BE2C (cell line): Measurements from ENCODE around the gene THSD7A.

Experiments used
- DNase-seq: peaks from one replicate; pipeline ENCODE4 v3.0.0-alpha.2; 2020
- H3K27me3 ChIP-seq: fragments of 250-450 bp; sonication (Bioruptor Pico); 2 replicates; pipeline ENCODE4 v1.5.1; 2020; ENCODE audit warnings: mild to moderate bottlenecking
- H3K36me3 ChIP-seq: fragments of 250-450 bp; sonication (Bioruptor Pico); 2 replicates; pipeline ENCODE4 v1.5.1; 2020; ENCODE audit warnings: mild to moderate bottlenecking
- H3K4me1 ChIP-seq: fragments of 250-450 bp; sonication (Bioruptor Pico); 2 replicates; pipeline ENCODE4 v1.5.1; 2020
- H3K4me3 ChIP-seq: 2 replicates; pipeline ENCODE4 v1.5.1; 2011; ENCODE audit warnings: low read depth, low read length
- H3K9me3 ChIP-seq: fragments of 250-450 bp; sonication (Bioruptor Pico); 2 replicates; pipeline ENCODE4 v1.5.1; 2020
- TF ChIP-seq, protein P1 (sequence below): IDR thresholded peaks from 2 replicates; pipeline ENCODE4 v1.5.1; 2012; ENCODE audit warnings: mild to moderate bottlenecking, low read depth, low read length

Gene THSD7A

DNA sequence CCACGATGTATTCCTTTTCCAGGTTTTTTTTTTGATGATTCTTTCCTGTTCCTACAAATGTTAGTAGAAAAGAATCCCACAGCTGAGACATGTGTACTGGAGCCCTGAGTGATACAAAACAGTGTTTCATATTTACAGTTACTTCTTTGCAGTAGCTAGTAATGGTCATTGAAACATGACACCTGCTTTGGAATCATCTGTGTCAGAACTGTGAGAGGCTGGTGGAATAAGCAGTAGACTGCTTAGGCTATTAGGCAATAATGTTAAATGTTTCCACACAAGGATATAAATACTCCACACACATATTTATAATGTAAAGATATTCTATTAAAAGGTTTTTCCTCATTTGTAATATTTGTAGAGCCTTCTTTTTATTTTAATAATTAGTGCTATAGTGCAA lies 394.0 kb downstream of the THSD7A start:
- Histone ChIP-seq H3K4me3 (no peak overlapping the region), H3K27me3 (no peaks in the 10 kb centered on the region), H3K4me1 (peaks cover 3% of the 10 kb centered on the region; the same call in 1 of the 2 replicates), H3K36me3 (no peaks in the 10 kb centered on the region; the same call in 1 of the 2 replicates), H3K9me3 (no peaks in the 10 kb centered on the region)
- TF ChIP-seq, protein P1, sequence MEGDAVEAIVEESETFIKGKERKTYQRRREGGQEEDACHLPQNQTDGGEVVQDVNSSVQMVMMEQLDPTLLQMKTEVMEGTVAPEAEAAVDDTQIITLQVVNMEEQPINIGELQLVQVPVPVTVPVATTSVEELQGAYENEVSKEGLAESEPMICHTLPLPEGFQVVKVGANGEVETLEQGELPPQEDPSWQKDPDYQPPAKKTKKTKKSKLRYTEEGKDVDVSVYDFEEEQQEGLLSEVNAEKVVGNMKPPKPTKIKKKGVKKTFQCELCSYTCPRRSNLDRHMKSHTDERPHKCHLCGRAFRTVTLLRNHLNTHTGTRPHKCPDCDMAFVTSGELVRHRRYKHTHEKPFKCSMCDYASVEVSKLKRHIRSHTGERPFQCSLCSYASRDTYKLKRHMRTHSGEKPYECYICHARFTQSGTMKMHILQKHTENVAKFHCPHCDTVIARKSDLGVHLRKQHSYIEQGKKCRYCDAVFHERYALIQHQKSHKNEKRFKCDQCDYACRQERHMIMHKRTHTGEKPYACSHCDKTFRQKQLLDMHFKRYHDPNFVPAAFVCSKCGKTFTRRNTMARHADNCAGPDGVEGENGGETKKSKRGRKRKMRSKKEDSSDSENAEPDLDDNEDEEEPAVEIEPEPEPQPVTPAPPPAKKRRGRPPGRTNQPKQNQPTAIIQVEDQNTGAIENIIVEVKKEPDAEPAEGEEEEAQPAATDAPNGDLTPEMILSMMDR, result no peak
- DNase-seq, result no peak

DNA sequence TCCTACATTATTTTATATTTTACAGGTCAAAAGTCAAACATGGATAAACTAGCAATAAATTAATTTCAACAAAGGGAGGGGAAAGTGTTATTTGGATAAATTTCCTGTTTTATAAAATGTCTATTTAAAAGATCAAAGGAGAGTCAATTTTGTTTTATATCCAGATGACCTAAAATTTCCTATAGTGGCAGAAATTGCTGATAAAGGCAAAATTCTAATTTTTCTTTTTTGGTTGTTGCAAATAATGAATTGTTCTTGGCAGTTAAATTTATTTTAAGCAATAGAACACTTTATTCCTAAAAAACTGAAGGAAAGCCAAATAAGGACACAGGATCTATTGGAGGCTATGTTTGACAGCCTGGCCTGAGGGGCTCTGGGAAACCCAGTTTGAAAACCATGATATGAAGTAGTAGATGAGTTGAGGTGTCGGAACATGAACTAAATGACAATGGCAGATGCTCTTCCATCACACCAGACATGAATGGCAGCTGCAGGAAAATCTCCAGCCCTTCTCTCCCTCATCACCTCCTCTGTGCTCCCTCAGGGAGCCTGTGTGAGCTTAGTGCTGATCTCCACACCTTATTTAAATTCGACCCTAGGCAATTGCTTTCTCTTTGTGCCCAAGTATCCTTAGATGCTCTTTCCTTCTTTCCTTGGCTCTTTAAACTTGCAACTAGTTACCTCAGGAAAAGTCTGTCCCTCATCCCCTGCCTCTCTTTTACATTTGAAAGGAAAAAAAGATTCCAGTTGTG lies 395.0 kb downstream of the THSD7A start:
- H3K27me3 ChIP-seq, result no peaks in the 10 kb centered on the region
- TF ChIP-seq, protein P1, result no peak
- H3K4me1 ChIP-seq, result peaks cover 3% of the 10 kb centered on the region; the same call in 1 of the 2 replicates
- no peak for DNase-seq
- H3K4me3 ChIP-seq, result no peak overlapping the region
- no peaks in the 10 kb centered on the region; the same call in 1 of the 2 replicates for H3K36me3 ChIP-seq
- H3K9me3 ChIP-seq, result no peaks in the 10 kb centered on the region

DNA sequence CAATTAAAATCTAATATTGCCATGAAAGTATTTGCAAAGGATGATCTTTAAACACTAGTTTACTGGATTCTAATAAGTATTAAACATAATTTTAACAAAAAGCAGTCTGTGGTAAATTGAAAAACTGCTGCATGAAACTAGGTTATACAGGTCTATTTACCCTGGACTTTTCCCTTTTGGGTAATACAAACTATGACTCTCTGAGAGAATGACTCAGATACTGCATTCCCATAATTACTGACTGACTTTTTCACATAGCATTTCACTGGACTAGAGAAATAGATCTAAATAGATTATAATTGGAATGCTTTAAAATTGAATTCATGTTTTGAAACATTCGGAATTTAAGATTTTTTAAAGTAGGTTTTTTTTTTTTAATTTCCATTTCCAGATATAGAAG lies 395.7 kb downstream of the THSD7A start:
- no peak overlapping the region for H3K4me3 ChIP-seq
- peaks cover 3% of the 10 kb centered on the region; the same call in 1 of the 2 replicates for H3K4me1 ChIP-seq
- no peaks in the 10 kb centered on the region; the same call in 1 of the 2 replicates for H3K36me3 ChIP-seq
- H3K27me3 ChIP-seq, result no peaks in the 10 kb centered on the region
- DNase-seq, result no peak
- no peaks in the 10 kb centered on the region for H3K9me3 ChIP-seq
- TF ChIP-seq, protein P1, result no peak

- H3K9me3 ChIP-seq, result no peaks in the 10 kb centered on the region
- H3K4me1 ChIP-seq, result peaks cover 3% of the 10 kb centered on the region; the same call in 1 of the 2 replicates
- H3K4me3 ChIP-seq, result no peak overlapping the region
- H3K36me3 ChIP-seq, result no peaks in the 10 kb centered on the region
- DNase-seq, result no peak
- TF ChIP-seq, protein P1, result no peak
- H3K27me3 ChIP-seq, result no peaks in the 10 kb centered on the region
Observed at GRCh38 chr7:11434366-11434765, 397.6 kb downstream of the THSD7A start.

DNA sequence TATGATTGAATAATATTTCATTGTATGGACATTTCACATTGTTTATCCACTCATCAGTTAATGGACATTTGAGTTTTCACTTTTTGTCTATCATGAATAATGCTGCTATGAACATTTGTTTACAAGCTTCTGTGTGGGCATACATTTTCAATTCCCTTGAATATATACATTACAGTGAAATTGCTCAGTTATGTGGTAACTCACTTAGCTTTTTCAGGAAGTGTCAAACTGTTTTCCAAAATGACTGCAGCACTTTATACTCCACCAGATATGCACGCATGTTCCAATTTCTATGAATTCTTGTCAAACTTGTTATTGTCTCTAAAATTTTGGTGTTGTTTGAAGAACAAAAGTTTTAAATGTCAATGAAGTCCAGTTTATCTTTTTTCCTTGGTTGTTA lies 401.2 kb downstream of the THSD7A start:
- Histone ChIP-seq H3K27me3 (no peaks in the 10 kb centered on the region), H3K4me1 (peaks cover 19% of the 10 kb centered on the region), H3K36me3 (no peaks in the 10 kb centered on the region), H3K9me3 (no peaks in the 10 kb centered on the region), H3K4me3 (no peak overlapping the region)
- TF ChIP-seq, protein P1, result no peak
- DNase-seq, result no peak

- no peak for DNase-seq
- TF ChIP-seq, protein P1, result no peak
- no peaks in the 10 kb centered on the region for H3K36me3 ChIP-seq
- peaks cover 19% of the 10 kb centered on the region for H3K4me1 ChIP-seq
- H3K9me3 ChIP-seq, result no peaks in the 10 kb centered on the region
- no peaks in the 10 kb centered on the region for H3K27me3 ChIP-seq
- no peak overlapping the region for H3K4me3 ChIP-seq
Observed at GRCh38 chr7:11430112-11430511, 401.9 kb downstream of the THSD7A start.
